ENCODE data around the gene SNX32. TPM values are rescaled to one million over a fixed set of nuclear protein-coding genes. Genes with fewer than 3 reads are reported as not detected.

The SNX32 gene
- polyA plus RNA-seq, 6 donors from 2014 or later = 1.2 to 2.6 (median 1.7) TPM; not detected in 1

DNA sequence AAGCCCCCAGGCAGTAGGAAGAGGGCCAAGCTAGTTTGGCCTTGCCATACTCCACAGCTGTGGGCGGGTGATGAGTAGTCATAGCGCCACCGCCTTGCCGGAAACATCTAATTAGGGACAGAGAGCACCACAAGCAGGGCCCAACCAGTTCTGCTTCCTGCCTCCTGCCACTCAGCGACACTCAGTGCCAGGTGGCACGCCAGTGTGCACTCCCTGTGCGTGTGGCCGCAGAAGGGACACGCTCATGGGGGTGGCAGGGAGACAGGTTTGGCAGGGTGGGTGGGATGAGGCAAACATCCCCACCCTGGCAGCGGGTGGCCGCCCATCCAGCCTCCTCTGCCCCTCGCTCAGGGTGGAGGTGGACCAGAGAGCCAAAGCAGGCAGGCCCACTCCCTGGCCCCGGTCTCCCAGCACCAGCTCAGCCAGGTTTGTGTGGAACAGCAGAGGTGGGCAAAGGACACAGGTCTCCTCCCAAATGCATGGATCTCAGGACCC is 42.0 kb upstream of the SNX32 start:
- H3K27me3 Mint-ChIP-seq = peaks cover 22 to 53% (median 24%) of the 10 kb centered on the region in 3 donors
- H3K9me3 Mint-ChIP-seq = no peaks in the 10 kb centered on the region
- peaks cover 15 to 20% (median 19%) of the 10 kb centered on the region in 3 donors for H3K4me1 Mint-ChIP-seq
- peak overlapping the region in 3 of 8 donors; percentile 28 to 49 (median 43) for H3K4me3 Mint-ChIP-seq
- no peak overlapping the region for H3K27ac Mint-ChIP-seq
- DNase-seq = no peak
- ATAC-seq (ENCODE audit: low read depth in 2 of 2) = peak; percentile 86 to 89
- no peaks in the 10 kb centered on the region for H3K36me3 Mint-ChIP-seq

DNA sequence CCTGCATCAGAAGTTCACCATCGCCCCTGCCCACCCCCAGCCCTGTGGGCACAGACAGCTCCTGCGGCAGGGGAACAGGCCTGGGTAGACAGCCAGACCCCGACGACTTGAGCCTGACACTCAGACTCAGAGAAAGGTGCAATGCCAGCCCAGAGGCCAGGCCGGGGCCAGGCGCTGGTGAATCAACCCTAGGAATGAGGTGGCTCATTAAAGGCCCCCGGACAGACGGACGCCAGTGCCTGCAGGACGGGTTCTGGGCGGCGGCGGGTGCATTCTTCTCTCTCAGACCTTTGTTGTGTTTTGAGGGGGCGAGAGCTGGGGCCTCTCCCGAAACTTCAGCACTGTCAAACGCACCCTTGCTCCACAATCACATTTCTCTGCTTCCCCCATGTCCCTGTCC is 41.3 kb upstream of the SNX32 start:
- H3K4me1 Mint-ChIP-seq = peaks cover 13 to 14% (median 14%) of the 10 kb centered on the region in 3 donors
- no peaks in the 10 kb centered on the region for H3K36me3 Mint-ChIP-seq
- no peaks in the 10 kb centered on the region for H3K9me3 Mint-ChIP-seq
- peak overlapping the region in 4 of 8 donors; percentile 28 to 62 (median 52) for H3K4me3 Mint-ChIP-seq
- peaks cover 22 to 54% (median 31%) of the 10 kb centered on the region in 3 donors for H3K27me3 Mint-ChIP-seq
- peak overlapping the region in 1 of 6 donors; percentile 73 for H3K27ac Mint-ChIP-seq
- DNase-seq (no peak), ATAC-seq (ENCODE audit: low read depth in 2 of 2) (no peak)

DNA sequence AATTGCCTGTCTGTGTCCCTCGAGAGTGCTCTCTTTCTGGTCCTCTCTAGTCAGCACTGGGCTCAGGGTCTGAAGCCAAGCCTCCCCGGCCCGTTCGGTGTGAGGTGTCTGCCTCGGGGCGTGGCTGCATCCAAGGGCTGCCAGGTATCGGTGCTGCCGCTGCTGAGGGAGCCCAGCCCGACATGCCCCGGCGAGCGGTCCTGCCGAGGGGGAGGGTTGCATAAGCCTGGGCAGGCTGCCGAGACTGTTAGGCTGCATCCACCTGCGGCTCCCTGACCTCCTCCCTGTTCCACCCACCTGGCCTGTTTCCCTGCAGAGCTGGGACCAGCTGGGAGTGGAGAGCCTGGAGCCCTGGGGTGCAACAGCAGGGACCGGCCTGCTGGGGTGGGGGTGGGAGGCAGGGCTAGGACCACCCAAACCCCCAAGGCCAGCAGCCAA is 40.6 kb upstream of the SNX32 start:
- Mint-ChIP-seq H3K4me1 (peaks cover 10% of the 10 kb centered on the region in 3 donors), H3K9me3 (no peaks in the 10 kb centered on the region), H3K27me3 (peaks cover 19 to 55% (median 28%) of the 10 kb centered on the region in 3 donors), H3K4me3 (no peak overlapping the region), H3K27ac (no peak overlapping the region), H3K36me3 (no peaks in the 10 kb centered on the region)
- no peak for DNase-seq
- no peak for ATAC-seq (ENCODE audit: low read depth in 2 of 2)

DNA sequence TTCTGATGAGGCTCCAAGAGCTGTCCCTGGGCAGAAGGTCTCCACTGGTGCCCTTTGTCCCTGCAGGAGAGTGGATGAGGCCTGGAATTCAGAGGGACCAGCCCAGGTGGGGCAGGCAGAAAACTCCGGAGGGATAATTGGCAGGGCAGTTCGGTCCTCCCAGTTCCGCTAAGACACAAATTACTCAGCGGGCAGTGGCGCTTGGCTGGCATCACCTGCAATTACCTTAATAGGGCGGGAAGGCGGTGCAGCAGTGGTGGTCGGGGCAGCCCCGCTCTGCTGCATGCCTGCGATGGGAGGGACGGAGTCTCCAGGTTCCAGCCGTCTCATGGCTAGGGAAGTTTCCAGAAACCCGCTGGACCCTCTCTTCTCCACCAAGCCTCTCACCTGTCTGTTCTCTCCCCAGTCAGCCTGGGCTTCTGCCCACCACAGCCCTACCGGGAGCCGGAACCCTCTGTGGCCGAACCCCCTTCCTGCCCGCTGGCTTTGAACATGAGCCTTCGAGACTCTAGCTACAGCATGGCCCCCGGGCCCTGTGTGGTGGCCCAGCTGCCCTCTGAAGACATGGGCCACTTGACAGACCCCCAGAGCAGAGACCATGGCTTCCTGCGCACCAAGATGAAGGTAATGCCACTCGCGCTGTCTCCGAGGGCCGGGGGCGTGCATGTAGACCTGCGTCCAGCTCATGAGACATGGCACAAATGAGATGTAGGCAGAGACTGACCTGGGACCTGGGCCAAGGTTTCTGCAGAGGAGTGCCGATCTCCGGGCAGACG is 40.0 kb upstream of the SNX32 start:
- no peak overlapping the region for H3K4me3 Mint-ChIP-seq
- H3K9me3 Mint-ChIP-seq = no peaks in the 10 kb centered on the region
- H3K27me3 Mint-ChIP-seq = peaks cover 21 to 53% (median 30%) of the 10 kb centered on the region in 3 donors
- H3K36me3 Mint-ChIP-seq = no peaks in the 10 kb centered on the region
- no peak for ATAC-seq (ENCODE audit: low read depth in 2 of 2)
- peaks cover 5 to 10% (median 9%) of the 10 kb centered on the region in 3 donors for H3K4me1 Mint-ChIP-seq
- no peak overlapping the region for H3K27ac Mint-ChIP-seq
- DNase-seq = no peak

DNA sequence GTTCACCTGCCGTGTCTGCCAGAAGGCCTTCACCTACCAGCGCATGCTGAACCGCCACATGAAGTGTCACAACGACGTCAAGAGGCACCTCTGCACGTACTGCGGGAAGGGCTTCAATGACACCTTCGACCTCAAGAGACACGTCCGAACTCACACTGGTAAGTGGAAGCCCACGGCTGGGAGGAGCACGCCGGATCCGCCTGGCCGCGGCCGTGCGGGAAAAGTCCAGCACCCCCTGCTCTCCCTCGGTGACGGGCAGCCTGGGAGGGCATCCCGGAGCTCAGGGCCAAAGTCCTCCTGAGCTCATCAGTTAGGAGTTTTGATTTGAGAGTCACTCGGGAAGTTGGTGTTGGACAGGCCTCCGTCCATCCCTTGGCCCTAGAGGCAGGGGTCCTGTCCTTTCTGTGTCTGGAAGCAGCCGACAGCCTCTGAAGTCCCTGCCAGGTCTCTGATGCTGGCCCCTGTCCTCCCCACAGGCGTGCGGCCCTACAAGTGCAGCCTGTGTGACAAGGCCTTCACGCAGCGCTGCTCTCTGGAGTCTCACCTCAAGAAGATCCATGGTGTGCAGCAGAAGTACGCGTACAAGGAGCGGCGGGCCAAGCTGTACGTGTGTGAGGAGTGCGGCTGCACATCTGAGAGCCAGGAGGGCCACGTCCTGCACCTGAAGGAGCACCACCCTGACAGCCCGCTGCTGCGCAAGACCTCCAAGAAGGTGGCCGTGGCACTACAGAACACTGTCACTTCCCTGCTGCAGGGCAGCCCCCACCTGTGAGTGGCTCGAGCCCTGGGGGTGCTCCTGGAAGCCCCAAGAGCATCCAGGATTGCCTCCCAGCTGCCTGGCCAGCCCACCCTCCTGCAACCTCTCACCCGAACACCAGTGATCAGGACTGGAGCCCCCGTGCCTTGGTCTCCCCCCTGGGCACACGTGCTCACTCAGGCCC is 38.9 kb upstream of the SNX32 start:
- H3K4me1 Mint-ChIP-seq = peaks cover 5 to 10% (median 9%) of the 10 kb centered on the region in 3 donors
- no peak overlapping the region for H3K27ac Mint-ChIP-seq
- no peaks in the 10 kb centered on the region for H3K36me3 Mint-ChIP-seq
- DNase-seq (no peak), ATAC-seq (ENCODE audit: low read depth in 2 of 2) (no peak)
- no peaks in the 10 kb centered on the region for H3K9me3 Mint-ChIP-seq
- H3K4me3 Mint-ChIP-seq = no peak overlapping the region
- peaks cover 20 to 52% (median 35%) of the 10 kb centered on the region in 3 donors for H3K27me3 Mint-ChIP-seq

DNA sequence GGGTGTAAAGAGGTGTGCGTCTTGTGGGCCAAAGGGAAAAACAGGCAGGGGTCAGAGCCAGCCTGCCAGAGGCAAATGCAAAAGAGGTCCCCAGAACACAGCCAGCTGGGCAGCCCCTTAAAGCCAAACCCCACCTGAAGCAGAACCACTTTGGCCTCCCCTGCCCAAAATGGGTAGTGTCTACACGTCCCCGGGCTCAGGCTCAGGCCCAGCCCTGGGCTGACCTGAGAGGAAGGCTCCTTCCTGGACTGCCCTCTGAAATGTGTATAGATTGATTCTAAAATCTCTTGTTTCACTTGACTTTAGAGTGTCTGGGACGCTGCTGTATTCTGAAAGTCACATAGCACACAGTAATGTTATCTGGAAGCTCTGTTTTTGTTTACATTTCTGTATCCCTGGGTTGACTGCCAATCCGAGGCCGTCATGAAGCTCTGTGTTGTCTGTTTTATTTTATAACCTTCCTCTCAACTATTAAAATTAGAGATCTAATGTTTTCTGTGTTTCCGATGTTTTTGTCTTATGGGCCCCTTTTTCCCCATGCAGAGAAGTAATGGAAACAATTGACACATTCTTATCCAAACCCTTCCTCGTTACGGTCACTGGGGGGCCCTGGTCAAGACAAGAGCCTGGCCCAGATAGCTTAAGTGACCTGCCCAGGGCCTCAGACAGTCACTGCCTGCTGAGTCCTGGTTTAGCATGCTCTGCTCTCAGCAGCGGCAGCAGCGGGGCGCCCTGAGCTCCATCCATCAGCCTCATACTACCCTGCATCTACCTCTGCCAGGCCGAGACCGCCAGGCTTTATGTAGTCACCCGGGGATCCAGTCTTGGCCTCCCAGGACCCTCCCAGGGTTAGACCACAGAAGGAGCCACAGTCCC is 36.8 kb upstream of the SNX32 start:
- DNase-seq (no peak), ATAC-seq (ENCODE audit: low read depth in 2 of 2) (no peak)
- no peak overlapping the region for H3K4me3 Mint-ChIP-seq
- H3K36me3 Mint-ChIP-seq = no peaks in the 10 kb centered on the region
- peaks cover 3 to 5% (median 3%) of the 10 kb centered on the region in 3 donors for H3K4me1 Mint-ChIP-seq
- no peaks in the 10 kb centered on the region for H3K9me3 Mint-ChIP-seq
- no peak overlapping the region for H3K27ac Mint-ChIP-seq
- peaks cover 9 to 56% (median 35%) of the 10 kb centered on the region in 3 donors for H3K27me3 Mint-ChIP-seq

DNA sequence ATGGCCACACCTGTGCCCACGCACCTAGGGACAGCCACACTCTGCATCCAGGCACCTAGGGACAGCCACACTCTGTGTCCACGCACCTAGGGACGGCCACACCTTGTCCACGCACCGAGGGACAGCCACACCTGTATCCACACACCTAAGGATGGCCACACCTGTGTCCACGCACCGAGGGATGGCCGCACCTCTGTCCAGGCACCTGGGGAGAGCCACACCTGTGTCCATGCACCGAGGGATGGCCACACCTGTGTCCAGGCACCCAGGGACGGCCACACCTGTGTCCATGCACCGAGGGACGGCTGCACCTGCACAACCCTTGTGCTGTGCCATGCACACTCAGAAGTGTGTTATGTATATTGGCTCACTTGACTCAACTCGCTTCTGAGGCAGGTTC is 36.1 kb upstream of the SNX32 start:
- H3K4me1 Mint-ChIP-seq = no peaks in the 10 kb centered on the region
- peak overlapping the region in 1 of 6 donors; percentile 70 for H3K27ac Mint-ChIP-seq
- ATAC-seq (ENCODE audit: low read depth in 2 of 2) (no peak), DNase-seq (no peak)
- H3K9me3 Mint-ChIP-seq = no peaks in the 10 kb centered on the region
- H3K27me3 Mint-ChIP-seq = peaks cover 8 to 62% (median 37%) of the 10 kb centered on the region in 3 donors
- no peak overlapping the region for H3K4me3 Mint-ChIP-seq
- no peaks in the 10 kb centered on the region for H3K36me3 Mint-ChIP-seq

DNA sequence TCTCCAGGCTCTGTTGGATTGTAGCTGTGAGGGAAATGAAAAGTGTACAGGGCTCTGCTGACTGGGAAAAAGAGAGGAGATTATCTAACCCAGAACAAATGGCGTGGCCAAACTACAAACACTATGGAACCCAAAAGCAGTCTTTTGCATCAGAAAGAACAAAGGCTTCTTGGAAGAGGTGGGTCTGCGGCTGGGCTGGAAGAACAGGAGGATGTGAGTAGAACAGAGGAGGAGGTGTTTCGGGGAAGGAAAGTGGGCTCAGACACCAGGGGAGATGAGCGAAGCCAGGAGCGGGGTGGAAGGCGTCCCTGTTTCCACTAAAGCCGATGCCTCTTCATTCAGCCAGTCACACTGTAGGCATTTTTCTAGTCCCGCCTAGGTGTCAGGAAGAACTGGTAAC is 34.9 kb upstream of the SNX32 start:
- no peak overlapping the region for H3K27ac Mint-ChIP-seq
- ATAC-seq (ENCODE audit: low read depth in 2 of 2) (no peak), DNase-seq (no peak)
- no peak overlapping the region for H3K4me3 Mint-ChIP-seq
- H3K4me1 Mint-ChIP-seq = no peaks in the 10 kb centered on the region
- H3K9me3 Mint-ChIP-seq = no peaks in the 10 kb centered on the region
- peaks cover 16 to 74% (median 49%) of the 10 kb centered on the region in 3 donors for H3K27me3 Mint-ChIP-seq
- no peaks in the 10 kb centered on the region for H3K36me3 Mint-ChIP-seq

DNA sequence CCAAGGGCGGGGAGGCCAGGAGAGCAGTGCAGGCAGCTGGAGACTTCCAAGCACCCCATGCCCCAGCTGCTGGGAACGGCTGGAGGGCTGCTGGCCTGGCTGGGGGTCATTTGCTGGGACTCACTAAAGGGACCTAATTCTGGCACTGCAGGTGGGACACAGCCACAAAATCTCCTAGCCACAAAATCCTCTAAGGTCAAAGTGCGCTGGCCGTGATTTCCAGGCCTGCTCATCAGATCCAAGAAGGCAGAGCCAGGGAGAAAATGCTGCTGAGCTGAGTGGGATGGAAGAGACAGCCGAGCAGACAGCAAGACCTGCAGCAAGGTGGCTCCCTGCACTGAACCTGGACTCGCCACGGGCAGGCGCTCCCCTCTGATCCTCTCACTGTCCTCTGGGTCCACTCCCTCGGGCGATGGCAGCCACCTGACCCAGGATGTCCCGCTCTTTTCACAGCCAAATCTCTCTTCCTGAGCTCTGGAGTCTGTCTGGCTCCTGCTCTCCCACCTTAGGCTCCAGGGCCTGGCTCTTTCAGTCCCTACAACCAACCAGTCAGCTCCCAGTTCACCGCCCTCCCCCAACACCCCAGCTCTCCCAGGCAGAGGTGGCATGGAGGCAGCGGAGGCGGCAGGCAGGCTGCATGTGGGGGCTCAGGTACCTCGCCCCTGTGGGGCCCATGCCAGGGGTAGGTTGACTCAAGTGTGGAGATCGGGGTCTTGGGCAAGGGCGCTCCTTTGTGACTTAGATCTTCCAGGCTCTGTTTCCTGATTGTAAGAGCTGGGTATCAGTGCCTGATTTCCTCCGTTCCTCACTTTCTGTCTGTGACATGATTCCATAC is 32.4 kb upstream of the SNX32 start:
- ATAC-seq (ENCODE audit: low read depth in 2 of 2) (no peak), DNase-seq (no peak)
- Mint-ChIP-seq H3K9me3 (no peaks in the 10 kb centered on the region), H3K27me3 (peaks cover 16 to 71% (median 54%) of the 10 kb centered on the region in 3 donors), H3K4me3 (no peak overlapping the region), H3K4me1 (no peaks in the 10 kb centered on the region), H3K36me3 (no peaks in the 10 kb centered on the region), H3K27ac (peak overlapping the region in 1 of 6 donors; percentile 63)

DNA sequence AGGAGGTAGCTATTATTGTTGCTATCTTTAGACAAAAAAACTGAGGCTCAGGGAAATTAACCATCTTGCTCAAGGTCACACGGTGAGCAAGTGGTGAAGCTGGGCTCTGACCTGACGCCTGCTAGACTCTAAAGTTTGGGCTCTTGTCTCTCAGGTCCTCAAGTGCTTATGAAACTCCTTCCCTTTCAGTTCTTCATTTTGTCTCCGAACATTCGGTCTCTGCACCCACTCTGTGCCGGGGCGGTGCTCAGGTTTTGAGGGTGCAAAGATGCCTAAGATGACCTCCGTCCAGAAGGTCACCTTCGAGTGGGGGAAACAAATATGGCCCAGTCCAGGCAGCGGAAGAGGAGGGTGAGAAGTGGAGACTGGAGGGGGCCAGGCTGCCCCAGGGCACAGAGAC is 30.9 kb upstream of the SNX32 start:
- H3K4me3 Mint-ChIP-seq = no peak overlapping the region
- H3K4me1 Mint-ChIP-seq = no peaks in the 10 kb centered on the region
- H3K9me3 Mint-ChIP-seq = no peaks in the 10 kb centered on the region
- peaks cover 16 to 56% (median 43%) of the 10 kb centered on the region in 3 donors for H3K27me3 Mint-ChIP-seq
- DNase-seq (no peak), ATAC-seq (ENCODE audit: low read depth in 2 of 2) (no peak)
- H3K36me3 Mint-ChIP-seq = no peaks in the 10 kb centered on the region
- H3K27ac Mint-ChIP-seq = no peak overlapping the region

DNA sequence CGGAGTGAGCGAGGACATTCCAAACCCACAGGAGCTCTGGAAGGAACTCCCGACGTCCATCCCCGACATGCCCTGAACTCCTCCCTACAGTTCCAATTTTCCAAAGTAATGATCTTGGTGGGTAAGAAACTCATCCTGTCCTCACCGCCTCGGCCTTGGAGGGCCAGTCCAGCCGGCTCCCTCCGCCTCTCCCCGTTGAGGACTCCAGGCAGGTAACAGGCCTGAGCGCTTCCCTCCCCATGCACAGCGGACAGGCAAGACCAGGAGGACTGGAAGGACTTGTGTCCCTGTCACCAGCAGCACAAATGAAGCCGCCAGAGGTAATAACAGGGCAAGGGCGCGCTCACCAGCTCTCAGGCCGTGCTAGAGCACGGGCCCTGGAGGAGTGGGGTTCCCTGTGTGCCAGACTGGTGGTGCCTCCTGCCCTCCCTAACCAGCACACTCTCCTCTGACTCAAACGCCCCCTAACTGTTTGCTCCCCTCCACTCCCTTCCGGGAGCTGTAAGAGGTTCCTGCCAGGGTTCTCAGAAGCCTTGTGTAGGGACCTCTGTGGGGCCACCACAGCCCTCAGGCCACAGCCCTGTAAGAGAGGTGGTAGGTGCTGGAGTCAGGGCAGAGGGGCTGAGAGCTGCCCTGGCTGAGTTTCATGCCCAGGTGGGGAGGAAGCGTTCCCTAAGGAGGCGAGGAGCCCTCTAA is 29.8 kb upstream of the SNX32 start:
- H3K4me3 Mint-ChIP-seq = no peak overlapping the region
- no peaks in the 10 kb centered on the region for H3K9me3 Mint-ChIP-seq
- H3K27ac Mint-ChIP-seq = no peak overlapping the region
- peaks cover 12 to 56% (median 37%) of the 10 kb centered on the region in 3 donors for H3K27me3 Mint-ChIP-seq
- no peaks in the 10 kb centered on the region for H3K36me3 Mint-ChIP-seq
- no peak for ATAC-seq (ENCODE audit: low read depth in 2 of 2)
- no peaks in the 10 kb centered on the region for H3K4me1 Mint-ChIP-seq
- DNase-seq = no peak
